UCSD-AML1 (cell line): ENCODE results near the gene TANC2.

Source experiments
- DNase-seq: peaks from one replicate; lab custom pipeline; 2025; ENCODE audit not compliant: unreplicated experiment; lab: John Stamatoyannopoulos, UW

TANC2 gene

GRCh38 chr17:62999736-63000135 lies 33.7 kb downstream of the TANC2 start:
- no peak for DNase-seq

GRCh38 chr17:63001689-63002394 lies 35.8 kb downstream of the TANC2 start:
- no peak for DNase-seq

GRCh38 chr17:63002625-63003024 lies 36.6 kb downstream of the TANC2 start:
- no peak for DNase-seq

GRCh38 chr17:63015824-63016223 lies 49.8 kb downstream of the TANC2 start:
- no peak for DNase-seq
